Measurements from ENCODE around the gene CA12. TPM values are rescaled to one million over a fixed set of nuclear protein-coding genes. Genes with fewer than 3 reads are reported as not detected.

CA12 gene
- total RNA-seq, 4 donors from 2014 or later, result 126 to 156 (median 143) TPM

GRCh38 chr15:63379492-63380150, 2.0 kb downstream of the CA12 start:
- 34 to 63% methylated on average over 2 of the region's 2 CpGs for WGBS, 2 donors
- H3K36me3 ChIP-seq, result no peaks in the 10 kb centered on the region
- H3K27ac ChIP-seq, result peak overlapping the region; percentile 12 to 88 (median 82)
- intact Hi-C loops (cut with DNase I), result no loop called here
- H3K4me1 ChIP-seq, result peaks cover 16 to 89% (median 17%) of the 10 kb centered on the region in 3 donors
- DNase-seq, result no peak
- H3K9me3 ChIP-seq, result no peaks in the 10 kb centered on the region
- TF ChIP-seq, protein P1, sequence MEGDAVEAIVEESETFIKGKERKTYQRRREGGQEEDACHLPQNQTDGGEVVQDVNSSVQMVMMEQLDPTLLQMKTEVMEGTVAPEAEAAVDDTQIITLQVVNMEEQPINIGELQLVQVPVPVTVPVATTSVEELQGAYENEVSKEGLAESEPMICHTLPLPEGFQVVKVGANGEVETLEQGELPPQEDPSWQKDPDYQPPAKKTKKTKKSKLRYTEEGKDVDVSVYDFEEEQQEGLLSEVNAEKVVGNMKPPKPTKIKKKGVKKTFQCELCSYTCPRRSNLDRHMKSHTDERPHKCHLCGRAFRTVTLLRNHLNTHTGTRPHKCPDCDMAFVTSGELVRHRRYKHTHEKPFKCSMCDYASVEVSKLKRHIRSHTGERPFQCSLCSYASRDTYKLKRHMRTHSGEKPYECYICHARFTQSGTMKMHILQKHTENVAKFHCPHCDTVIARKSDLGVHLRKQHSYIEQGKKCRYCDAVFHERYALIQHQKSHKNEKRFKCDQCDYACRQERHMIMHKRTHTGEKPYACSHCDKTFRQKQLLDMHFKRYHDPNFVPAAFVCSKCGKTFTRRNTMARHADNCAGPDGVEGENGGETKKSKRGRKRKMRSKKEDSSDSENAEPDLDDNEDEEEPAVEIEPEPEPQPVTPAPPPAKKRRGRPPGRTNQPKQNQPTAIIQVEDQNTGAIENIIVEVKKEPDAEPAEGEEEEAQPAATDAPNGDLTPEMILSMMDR (IDR thresholded peaks at IDR 0.05), result no peak
- no peak for TF ChIP-seq POLR2A (IDR thresholded peaks at IDR 0.05)
- peak overlapping the region; percentile 52 to 75 (median 62) for H3K4me3 ChIP-seq
- H3K27me3 ChIP-seq, result peaks cover 0 to 18% (median 0%) of the 10 kb centered on the region in 4 donors

GRCh38 chr15:63378946-63379345, 2.7 kb downstream of the CA12 start:
- Histone ChIP-seq H3K9me3 (no peaks in the 10 kb centered on the region), H3K4me1 (peaks cover 22 to 93% (median 23%) of the 10 kb centered on the region in 3 donors), H3K4me3 (peak overlapping the region; percentile 52 to 75 (median 62)), H3K36me3 (no peaks in the 10 kb centered on the region), H3K27me3 (peaks cover 0 to 18% (median 0%) of the 10 kb centered on the region in 4 donors), H3K27ac (peak overlapping the region; percentile 12 to 88 (median 82))
- TF ChIP-seq POLR2A (IDR thresholded peaks at IDR 0.05), result no peak
- TF ChIP-seq, protein P1 (IDR thresholded peaks at IDR 0.05), result no peak
- 24 to 61% methylated on average over 2 to 3 of the region's 7 CpGs for WGBS, 2 donors
- no peak for DNase-seq
- intact Hi-C loops (cut with DNase I), result no loop called here

DNA sequence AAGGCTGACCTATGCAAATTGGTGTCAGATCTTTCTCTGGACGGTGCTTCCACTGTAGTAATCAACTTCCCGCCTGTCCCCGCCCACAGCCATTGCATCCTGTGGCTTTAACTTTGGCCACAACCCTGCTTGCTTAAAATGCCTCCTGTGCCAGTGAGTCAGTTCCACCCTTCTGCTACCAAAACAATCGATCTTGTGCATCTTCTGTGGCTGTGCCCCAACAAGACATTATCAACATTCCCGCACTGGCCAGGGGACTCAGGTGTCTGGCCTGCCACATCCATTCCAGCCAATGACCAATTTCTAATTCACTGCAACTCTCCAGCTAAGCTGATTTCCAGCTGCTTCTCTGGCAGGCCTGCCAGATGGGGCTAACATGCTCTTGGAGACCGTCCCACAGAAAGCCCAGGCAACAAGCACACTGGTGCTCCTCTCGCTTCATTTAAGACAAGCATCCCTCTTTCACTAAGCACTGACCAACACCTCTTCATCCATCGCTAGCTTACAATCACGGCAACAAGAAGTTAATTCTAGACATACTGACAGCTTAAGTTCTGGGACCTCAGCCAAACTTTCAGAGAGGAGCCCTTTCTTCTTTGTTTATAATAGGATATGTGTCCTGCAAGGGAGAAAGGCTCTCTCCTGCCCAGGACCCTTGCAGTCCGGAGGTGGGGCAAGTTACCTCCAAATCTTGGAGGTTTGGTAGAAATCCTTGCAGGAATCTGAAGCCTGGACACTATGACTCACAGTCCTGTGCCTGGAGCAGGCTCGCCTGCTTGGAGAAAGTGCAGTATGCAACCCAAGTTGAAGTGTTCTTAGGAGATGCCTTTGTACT, 6.7 kb downstream of the CA12 start:
- TF ChIP-seq, protein P1 (IDR thresholded peaks at IDR 0.05), result no peak
- TF ChIP-seq POLR2A (IDR thresholded peaks at IDR 0.05), result no peak
- Histone ChIP-seq H3K27ac (peak overlapping the region; percentile 84 to 90 (median 90)), H3K36me3 (peaks cover 0 to 7% (median 0%) of the 10 kb centered on the region in 3 donors), H3K9me3 (no peaks in the 10 kb centered on the region), H3K27me3 (no peaks in the 10 kb centered on the region), H3K4me3 (peak overlapping the region in 1 of 4 donors; percentile 23), H3K4me1 (peaks cover 46 to 97% (median 49%) of the 10 kb centered on the region in 3 donors)
- intact Hi-C loops (cut with DNase I), result no loop called here
- 10 to 22% methylated on average over 9 to 11 of the region's 11 CpGs for WGBS, 2 donors
- no peak for DNase-seq

DNA sequence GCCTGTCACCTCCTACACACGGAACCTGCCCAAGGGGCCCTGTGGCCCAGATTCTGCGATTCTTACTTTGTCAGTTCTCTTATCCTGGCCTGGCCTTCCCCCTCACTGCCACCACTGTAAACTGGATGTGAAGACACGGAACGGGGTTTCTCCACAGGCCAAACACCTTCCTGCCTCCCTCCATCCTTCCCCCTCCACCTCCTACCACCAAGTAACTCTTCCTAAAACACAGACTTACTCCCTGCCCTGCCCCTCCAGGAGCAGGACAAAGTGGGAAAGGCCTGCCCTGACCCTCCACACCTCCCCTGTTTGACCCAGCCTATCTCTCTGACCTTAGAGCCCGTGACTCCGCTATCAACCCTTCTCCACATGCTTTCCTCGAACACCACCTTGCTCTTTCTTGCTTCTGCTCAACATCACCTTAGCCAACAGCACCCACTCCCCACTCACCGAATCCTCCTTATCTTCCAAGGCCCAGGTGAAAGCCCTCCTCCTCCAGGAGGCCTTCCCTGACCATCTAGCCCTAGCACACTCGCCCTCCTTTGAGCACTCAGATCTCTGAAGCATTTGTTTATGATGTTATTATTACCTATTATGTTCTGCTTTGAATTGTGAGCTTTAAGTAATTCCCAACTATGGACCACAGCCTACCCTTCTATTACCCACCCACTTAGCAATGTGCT, 7.6 kb downstream of the CA12 start:
- no peaks in the 10 kb centered on the region for H3K27me3 ChIP-seq
- peak overlapping the region; percentile 84 to 90 (median 90) for H3K27ac ChIP-seq
- no peak overlapping the region for H3K4me3 ChIP-seq
- peaks cover 49 to 97% (median 55%) of the 10 kb centered on the region in 3 donors for H3K4me1 ChIP-seq
- DNase-seq, result no peak
- no peak for TF ChIP-seq POLR2A (IDR thresholded peaks at IDR 0.05)
- TF ChIP-seq, protein P1 (IDR thresholded peaks at IDR 0.05), result no peak
- no peaks in the 10 kb centered on the region for H3K9me3 ChIP-seq
- WGBS, 2 donors, result 80 to 85% methylated on average over 9 of the region's 9 CpGs
- intact Hi-C loops (cut with DNase I), result no loop called here
- H3K36me3 ChIP-seq, result peaks cover 0 to 7% (median 0%) of the 10 kb centered on the region in 3 donors

Data from esophagus squamous epithelium (tissue), 5 donors.